ENCODE measurements around the gene TCF7L2. TPM values are rescaled to one million over a fixed set of nuclear protein-coding genes. Genes with fewer than 3 reads are reported as not detected.

The TCF7L2 gene
- total and polyA plus RNA-seq, 9 of the 15 experiments (the other 6 are each of a cell fraction or from before 2014, with no cell fraction given) = 0.32 to 2.8 (median 0.92) TPM

DNA sequence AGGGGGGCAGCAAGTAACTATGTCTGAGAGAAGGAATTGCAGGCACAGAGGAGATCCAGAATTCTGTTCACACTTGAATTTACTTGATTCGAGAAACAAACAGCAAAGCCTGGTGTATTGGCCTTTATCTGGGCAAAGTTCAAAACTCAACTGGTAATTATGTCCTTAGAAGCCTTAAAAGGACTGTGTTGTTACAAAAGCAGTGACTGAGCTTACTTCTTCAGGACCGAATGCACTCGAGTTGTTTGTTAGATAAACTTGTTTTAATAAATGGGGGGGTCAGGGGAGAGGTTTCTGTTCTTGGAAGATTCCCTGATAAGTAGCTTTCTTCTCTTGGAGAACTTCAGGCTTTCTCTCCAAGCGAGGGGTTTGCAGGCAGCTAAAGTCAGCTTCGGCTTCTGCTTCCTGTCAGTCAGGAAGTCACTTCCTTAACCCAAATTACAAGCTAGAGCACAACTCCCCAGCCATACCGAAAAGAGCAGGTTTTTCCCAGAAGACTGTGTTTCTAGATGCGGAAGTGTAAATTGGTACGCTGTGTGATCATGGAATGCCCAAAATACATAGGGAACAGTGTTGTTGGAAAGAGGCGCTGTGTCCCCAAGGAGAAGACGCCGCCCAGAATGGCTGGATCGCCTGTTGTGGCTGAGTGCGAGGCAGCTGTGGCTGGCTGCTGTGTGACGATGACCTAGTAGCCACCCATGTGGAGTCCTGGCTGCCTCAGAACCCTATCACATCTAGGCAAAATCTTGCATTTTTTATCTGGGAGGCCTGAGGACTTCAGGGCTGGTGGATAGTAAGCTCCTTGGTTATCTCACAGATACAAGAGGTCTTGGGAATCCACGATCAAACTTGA is 110.4 kb downstream of the TCF7L2 start (continued):
- no peak for TF ChIP-seq PRPF4 (IDR thresholded peaks at IDR 0.05; ENCODE audit: insufficient read depth, low read depth, low read length, poor library complexity, severe bottlenecking)
- no peak for TF ChIP-seq DEAF1 (CRISPR knock-in tag; IDR thresholded peaks at IDR 0.05)
- TF ChIP-seq NCOA4 (IDR thresholded peaks at IDR 0.05; ENCODE audit: partially characterized antibody) = no peak
- no peak for TF ChIP-seq CAMTA2 (CRISPR knock-in tag; conservative IDR thresholded peaks at IDR 0.05)
- no peak for TF ChIP-seq MTA1 (IDR thresholded peaks at IDR 0.05; ENCODE audit: borderline replicate concordance)
- no peak for TF ChIP-seq ZNF79 (CRISPR knock-in tag; IDR thresholded peaks at IDR 0.05; ENCODE audit: low read depth)
- TF ChIP-seq, protein P1, sequence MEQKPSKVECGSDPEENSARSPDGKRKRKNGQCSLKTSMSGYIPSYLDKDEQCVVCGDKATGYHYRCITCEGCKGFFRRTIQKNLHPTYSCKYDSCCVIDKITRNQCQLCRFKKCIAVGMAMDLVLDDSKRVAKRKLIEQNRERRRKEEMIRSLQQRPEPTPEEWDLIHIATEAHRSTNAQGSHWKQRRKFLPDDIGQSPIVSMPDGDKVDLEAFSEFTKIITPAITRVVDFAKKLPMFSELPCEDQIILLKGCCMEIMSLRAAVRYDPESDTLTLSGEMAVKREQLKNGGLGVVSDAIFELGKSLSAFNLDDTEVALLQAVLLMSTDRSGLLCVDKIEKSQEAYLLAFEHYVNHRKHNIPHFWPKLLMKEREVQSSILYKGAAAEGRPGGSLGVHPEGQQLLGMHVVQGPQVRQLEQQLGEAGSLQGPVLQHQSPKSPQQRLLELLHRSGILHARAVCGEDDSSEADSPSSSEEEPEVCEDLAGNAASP (IDR thresholded peaks at IDR 0.05) = no peak
- no peak for TF ChIP-seq MCM2 (IDR thresholded peaks at IDR 0.05; ENCODE audit: low read depth)
- TF ChIP-seq ZNF143 (CRISPR knock-in tag; IDR thresholded peaks at IDR 0.05) = no peak
- TF ChIP-seq LCOR (CRISPR knock-in tag; IDR thresholded peaks at IDR 0.05) = no peak
- TF ChIP-seq BRF1 (IDR thresholded peaks at IDR 0.05; ENCODE audit: borderline replicate concordance, extremely low read depth, insufficient read length) = no peak
- TF ChIP-seq KAT2B (IDR thresholded peaks at IDR 0.05; ENCODE audit: low read depth, low read length) = no peak
- TF ChIP-seq EGR1 (conservative IDR thresholded peaks at IDR 0.05) = no peak
- TF ChIP-seq ZNF311 (CRISPR knock-in tag; IDR thresholded peaks at IDR 0.05) = no peak
- no peak for TF ChIP-seq HDAC3 (IDR thresholded peaks at IDR 0.05; ENCODE audit: borderline replicate concordance, partially characterized antibody)
- TF ChIP-seq CHAMP1 (IDR thresholded peaks at IDR 0.05) = no peak
- TF ChIP-seq ATF2 (CRISPR knock-in tag; IDR thresholded peaks at IDR 0.05) = no peak
- TF ChIP-seq EWSR1 (IDR thresholded peaks at IDR 0.05; ENCODE audit: borderline replicate concordance, low read depth, partially characterized antibody) = no peak
- no peak for TF ChIP-seq MAFK (IDR thresholded peaks at IDR 0.05; ENCODE audit: low read length)
- TF ChIP-seq IFI16 (CRISPR knock-in tag; IDR thresholded peaks at IDR 0.05) = no peak
- TF ChIP-seq CBFB (CRISPR knock-in tag; IDR thresholded peaks at IDR 0.05) = no peak
- no peak for TF ChIP-seq ZFP30 (CRISPR knock-in tag; IDR thresholded peaks at IDR 0.05; ENCODE audit: borderline replicate concordance)
- TF ChIP-seq ZBTB17 (CRISPR knock-in tag; IDR thresholded peaks at IDR 0.05) = no peak
